Stimulated activated CD8-positive, alpha-beta memory T cell treated with anti-CD3 and anti-CD28 coated beads, Interleukin-12 subunit alpha, Interleukin-12 subunit beta, amount 100 ng/mL, for 24 hours (primary cell): ENCODE data around the gene ANKRD42.

ENCODE experiments used
- DNase-seq: peaks from one replicate; pipeline ENCODE4 v3.0.0-alpha.2; 2020; ENCODE audit errors: extremely low read depth

ANKRD42 gene

DNA sequence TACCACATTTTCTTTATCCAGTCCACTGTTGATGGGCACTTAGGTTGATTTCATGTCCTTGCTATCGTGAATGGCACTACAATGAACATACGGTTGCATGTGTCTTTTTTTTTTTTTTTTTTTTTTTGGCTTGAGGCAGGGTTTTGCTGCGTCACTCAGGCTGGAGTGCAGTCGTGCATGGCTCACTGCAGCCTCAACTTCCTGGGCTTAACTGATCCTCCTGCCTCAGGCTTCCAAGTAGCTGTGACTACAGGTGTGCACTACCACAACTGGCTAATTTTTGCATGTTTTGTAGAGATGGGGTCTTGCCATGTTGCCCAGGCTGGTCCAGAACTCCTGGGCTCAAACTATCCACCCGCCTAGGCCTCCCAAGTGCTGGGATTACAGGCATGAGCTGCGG, 94.1 kb downstream of the ANKRD42 start:
- no peak for DNase-seq

DNA sequence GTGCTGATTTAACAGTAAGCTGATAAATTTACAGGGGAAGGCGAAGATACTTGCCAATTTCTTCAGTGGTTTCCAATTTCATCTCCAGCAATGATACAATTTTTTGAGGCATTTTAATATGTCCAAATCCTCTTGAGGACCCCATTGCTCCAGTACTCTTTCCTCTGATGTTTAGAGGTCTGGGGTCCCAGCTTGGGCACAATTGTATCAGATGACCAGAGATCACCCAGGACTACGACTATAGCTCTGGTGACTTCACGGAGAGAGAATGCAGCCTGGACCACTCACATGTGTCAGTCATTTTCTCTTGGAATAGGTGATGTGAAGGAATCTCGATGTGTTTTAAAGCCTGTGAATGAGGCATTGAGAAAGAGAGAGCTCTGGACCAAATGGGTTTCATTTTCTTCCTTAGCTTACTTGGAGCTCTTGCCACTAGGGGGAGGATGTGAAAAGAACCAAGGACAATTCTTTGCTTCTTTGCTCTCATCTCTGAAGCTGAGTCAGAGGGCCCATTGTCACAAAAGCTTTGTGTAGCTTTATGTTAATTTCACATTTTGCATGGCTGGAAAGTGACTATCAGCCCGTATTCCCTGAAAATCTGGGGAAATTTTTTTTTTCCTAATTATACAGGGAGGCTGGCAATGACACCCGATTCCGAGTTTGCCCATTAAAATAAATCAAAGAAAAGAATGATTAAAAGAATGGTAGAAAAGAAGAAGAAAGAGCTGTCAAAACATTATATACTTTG, 99.4 kb downstream of the ANKRD42 start:
- no peak for DNase-seq

DNA sequence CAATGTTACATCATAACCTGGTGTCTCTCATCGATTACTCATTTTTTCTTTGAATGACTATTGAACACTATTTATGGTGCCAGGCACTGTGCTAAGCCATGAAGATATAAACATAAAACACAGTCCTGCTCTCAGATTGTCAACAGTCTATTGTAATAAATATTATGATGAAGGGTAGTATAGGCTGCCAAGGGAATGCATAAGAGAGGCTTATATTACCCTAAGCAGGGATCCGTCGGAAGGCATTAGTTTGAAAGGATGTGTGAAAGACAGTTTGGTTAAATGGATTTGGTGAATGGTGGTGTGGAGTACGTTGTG, 99.9 kb downstream of the ANKRD42 start:
- DNase-seq, result no peak

DNA sequence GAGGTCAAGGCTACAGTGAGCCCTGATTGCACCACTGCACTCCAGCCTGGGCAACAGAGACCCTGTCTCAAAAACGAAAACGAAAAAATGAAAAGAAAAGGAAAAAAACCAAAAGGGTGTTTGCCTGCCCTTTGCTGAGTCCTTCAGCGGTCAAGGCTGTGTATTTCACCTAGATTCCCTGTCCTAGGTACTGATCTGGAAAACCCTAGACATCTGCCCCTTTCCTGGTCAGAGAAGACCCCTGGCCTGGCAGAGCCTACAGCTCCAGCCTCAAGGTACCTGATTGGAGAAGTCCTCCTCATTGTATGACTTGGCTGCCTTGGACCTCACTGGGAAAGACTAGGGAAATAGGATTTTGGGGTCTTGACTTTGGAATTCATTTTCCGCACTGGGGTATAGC, 100.7 kb downstream of the ANKRD42 start:
- DNase-seq, result no peak
